ENCODE measurements around the gene SIGLEC10.
"Not testable (repeated sequence)": the region's sequence is repeated elsewhere in the genome, so short reads cannot be mapped to it uniquely, and the experiment has no call there.

SIGLEC10 gene

GRCh38 chr19:51417107-51417809, at the start of gene SIGLEC10:
TSS of gene SIGLEC10 (minus strand) at chr19:51417642. CDS start at chr19:51417581, 61 bp downstream.
- DNase-seq, result no peak

- no peak for DNase-seq
Measured at GRCh38 chr19:51466723-51467122, 49.3 kb upstream of the SIGLEC10 start.

GRCh38 chr19:51463976-51464581, 46.6 kb upstream of the SIGLEC10 start:
- not testable (repeated sequence) for DNase-seq

GRCh38 chr19:51462681-51463080, 45.2 kb upstream of the SIGLEC10 start:
- no peak for DNase-seq

GRCh38 chr19:51462276-51462675, 44.8 kb upstream of the SIGLEC10 start:
- DNase-seq, result no peak

GRCh38 chr19:51461723-51462161, 44.3 kb upstream of the SIGLEC10 start:
- DNase-seq, result no peak

- no peak for DNase-seq
Measured at GRCh38 chr19:51460164-51460992, 42.9 kb upstream of the SIGLEC10 start.

GRCh38 chr19:51458899-51459505, 41.6 kb upstream of the SIGLEC10 start:
- no peak for DNase-seq

GRCh38 chr19:51458051-51458645, 40.7 kb upstream of the SIGLEC10 start, which contains the start of gene SIGLEC8:
TSS of gene SIGLEC8 (minus strand) at chr19:51458454. CDS start at chr19:51458387, 67 bp downstream.
- DNase-seq, result no peak

GRCh38 chr19:51457351-51458013, 40.0 kb upstream of the SIGLEC10 start:
- DNase-seq, result no peak

GRCh38 chr19:51456541-51457290, 39.3 kb upstream of the SIGLEC10 start:
- DNase-seq, result no peak

- no peak for DNase-seq
Measured at GRCh38 chr19:51450730-51451307, 33.4 kb upstream of the SIGLEC10 start.

- DNase-seq, result no peak
Measured at GRCh38 chr19:51448411-51449016, 31.1 kb upstream of the SIGLEC10 start.

GRCh38 chr19:51448011-51448410, 30.6 kb upstream of the SIGLEC10 start:
- no peak for DNase-seq

- not testable (repeated sequence) for DNase-seq
Measured at GRCh38 chr19:51447510-51447909, 30.1 kb upstream of the SIGLEC10 start.

GRCh38 chr19:51441410-51442390, 24.3 kb upstream of the SIGLEC10 start:
- no peak for DNase-seq

GRCh38 chr19:51440846-51441409, 23.5 kb upstream of the SIGLEC10 start:
- DNase-seq, result no peak

- DNase-seq, result no peak
Measured at GRCh38 chr19:51440052-51440451, 22.6 kb upstream of the SIGLEC10 start.

- DNase-seq, result no peak
Measured at GRCh38 chr19:51439021-51439465, 21.6 kb upstream of the SIGLEC10 start.

Measured in NCI-H1048 (cell line).